ENCODE data around the gene KCMF1. TPM values are rescaled to one million over a fixed set of nuclear protein-coding genes. Genes with fewer than 3 reads are reported as not detected.
"Not testable (repeated sequence)": the region's sequence is repeated elsewhere in the genome, so short reads cannot be mapped to it uniquely, and the experiment has no call there.

KCMF1 gene
- total and polyA plus RNA-seq, 9 of the 15 experiments (the other 6 are each of a cell fraction or from before 2014, with no cell fraction given), result 6.8 to 88.2 (median 46.5) TPM

DNA sequence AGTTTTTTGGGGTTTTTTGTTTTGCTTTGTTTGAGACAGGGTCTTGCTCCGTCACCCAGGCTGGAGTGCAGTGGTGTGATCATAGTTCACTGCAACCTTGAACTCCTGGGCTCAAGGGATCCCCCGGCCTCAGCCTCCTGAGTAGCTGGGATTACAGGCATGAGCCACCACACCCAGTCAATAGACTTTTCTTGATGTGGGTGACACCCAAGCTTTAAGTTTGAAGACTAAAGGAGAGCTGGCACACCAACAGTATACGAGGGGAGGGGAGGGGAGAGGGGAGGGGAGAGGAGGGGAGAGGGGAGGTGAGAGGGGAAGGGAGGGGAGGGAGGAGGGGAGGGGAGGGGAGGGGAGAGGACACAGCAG is 25.1 kb upstream of the KCMF1 start:
- H3K4me2 ChIP-seq (ENCODE audit: insufficient read depth, low read length); H4K20me1 ChIP-seq (replicated peaks; ENCODE audit: control insufficient read depth, insufficient read depth, low read length); H3K36me3 ChIP-seq (ENCODE audit: control insufficient read depth, insufficient read depth, low read length); H3K4me3 ChIP-seq; FAIRE-seq; H3K79me2 ChIP-seq (ENCODE audit: control insufficient read depth, insufficient read depth, low read length); H3K27me3 ChIP-seq (ENCODE audit: control insufficient read depth in 2 of 2, insufficient read depth in 2 of 2, low read length in 2 of 2); ATAC-seq; intact Hi-C loops (cut with micrococcal nuclease); H3K9me3 ChIP-seq (replicated peaks; ENCODE audit: control insufficient read depth, insufficient read depth, low read depth, low read length); H3K9ac ChIP-seq (ENCODE audit: insufficient read depth in 1 of 2, low read depth in 2 of 2, low read length in 2 of 2); BruUV-seq (replicated peaks); H3K27ac ChIP-seq (ENCODE audit: extremely low read depth, low read depth, low read length); H3K9me1 ChIP-seq (ENCODE audit: control insufficient read depth, insufficient read depth, low read length); H3K4me1 ChIP-seq (replicated peaks in 1 of 2; ENCODE audit: control insufficient read depth in 2 of 2, insufficient read depth in 2 of 2, low read length in 2 of 2); H2AFZ ChIP-seq (ENCODE audit: low read depth, low read length); in situ Hi-C loops (cut with MboI); DNase-seq (ENCODE audit: extremely low read depth in 1 of 4, low spot score in 3 of 4): not testable (repeated sequence)
- ChIA-PET POLR2A (interaction anchor here (1.1 to 1.4 kb wide), 3 partner anchors 8 to 19 kb away, joined by 3 to 7 read pairs (median 3); no protein-coding TSS in a partner anchor), CTCF (ENCODE audit: low intra/inter-chr PET ratio) (interaction anchor here (0.6 kb wide), 1 partner anchor 34 kb away, joined by 3 read pairs; no protein-coding TSS in a partner anchor)
- 69% methylated on average over 2 of the region's 3 CpGs for WGBS (ENCODE audit: insufficient coverage, low coverage, missing lambda C conversion rate)

- no peaks in the 10 kb centered on the region; a peak in 1 of 5 replicates for H3K27me3 ChIP-seq (ENCODE audit: control insufficient read depth in 2 of 2, insufficient read depth in 2 of 2, low read length in 2 of 2)
- H3K4me2 ChIP-seq (ENCODE audit: insufficient read depth, low read length), result peak overlapping the region; percentile 5; the same call in 1 of the 2 replicates
- H2AFZ ChIP-seq (ENCODE audit: low read depth, low read length), result peak overlapping the region; percentile 76
- in situ Hi-C loops (cut with MboI) (no loop called here), intact Hi-C loops (cut with micrococcal nuclease) (no loop called here)
- H3K4me3 ChIP-seq, result no peak overlapping the region
- 0 out of 2 replicates have a peak, but pooled peaks cover 3% of the 10 kb centered on the region for H4K20me1 ChIP-seq (replicated peaks; ENCODE audit: control insufficient read depth, insufficient read depth, low read length)
- BruUV-seq (replicated peaks), result no TSS peak
- CTCF ChIA-PET (ENCODE audit: low intra/inter-chr PET ratio), result no interaction called here
- H3K9ac ChIP-seq (ENCODE audit: insufficient read depth in 1 of 2, low read depth in 2 of 2, low read length in 2 of 2), result 0 out of 4 replicates have a peak overlapping the region, but pooled peaks of 1 of the 2 experiments have one; percentile 21
- H3K79me2 ChIP-seq (ENCODE audit: control insufficient read depth, insufficient read depth, low read length), result no peaks in the 10 kb centered on the region
- ATAC-seq, result peak; percentile 66
- POLR2A ChIA-PET, result interaction anchor here (1.1 to 1.4 kb wide), 4 partner anchors 8 to 24 kb away, joined by 3 to 7 read pairs (median 4); partner anchors contain the start of gene KCMF1
- H3K27ac ChIP-seq (ENCODE audit: extremely low read depth, low read depth, low read length), result no peak overlapping the region; the same call in 2 of the 3 replicates
- H3K9me3 ChIP-seq (replicated peaks; ENCODE audit: control insufficient read depth, insufficient read depth, low read depth, low read length), result no peaks in the 10 kb centered on the region
- H3K4me1 ChIP-seq (replicated peaks in 1 of 2; ENCODE audit: control insufficient read depth in 2 of 2, insufficient read depth in 2 of 2, low read length in 2 of 2), result peaks cover 5 to 8% of the 10 kb centered on the region in 2 experiments; a peak in 3 of 5 replicates
- no peaks in the 10 kb centered on the region for H3K36me3 ChIP-seq (ENCODE audit: control insufficient read depth, insufficient read depth, low read length)
- H3K9me1 ChIP-seq (ENCODE audit: control insufficient read depth, insufficient read depth, low read length), result no peaks in the 10 kb centered on the region
- WGBS (ENCODE audit: insufficient coverage, low coverage, missing lambda C conversion rate), result 31% methylated on average over 10 of the region's 12 CpGs
- peak; percentile 80 for FAIRE-seq
- peak in 1 of 4 experiments; percentile 30 for DNase-seq (ENCODE audit: extremely low read depth in 1 of 4, low spot score in 3 of 4)
- TF ChIP-seq PCBP1 (IDR thresholded peaks at IDR 0.05; ENCODE audit: low read depth, low read length, poor library complexity, severe bottlenecking), result peak; percentile 51
- TF ChIP-seq ZNF75A (CRISPR knock-in tag; IDR thresholded peaks at IDR 0.05), result no peak
- peak; percentile 56 for TF ChIP-seq HNRNPK (IDR thresholded peaks at IDR 0.05; ENCODE audit: low read depth, low read length, poor library complexity, severe bottlenecking)
- no peak for TF ChIP-seq STAT5A (IDR thresholded peaks at IDR 0.05; ENCODE audit: borderline replicate concordance, low read length)
- TF ChIP-seq ATF3 (IDR thresholded peaks at IDR 0.05), result peak; percentile 46; the same call in 1 of the 2 replicates
- no peak for TF ChIP-seq ATF3 (CRISPR knock-in tag; conservative IDR thresholded peaks at IDR 0.05)
- peak; percentile 59 for TF ChIP-seq FOSL1 (tag; conservative IDR thresholded peaks at IDR 0.05)
- TF ChIP-seq JUN (IDR thresholded peaks at IDR 0.05; ENCODE audit: borderline replicate concordance, low read depth, low read length), result 0 out of 2 replicates have a peak, but pooled peaks have one; percentile 8
- TF ChIP-seq JUN (CRISPR knock-in tag; IDR thresholded peaks at IDR 0.05; ENCODE audit: borderline replicate concordance), result no peak
- peak; percentile 37; the same call in 1 of the 2 replicates for TF ChIP-seq BCOR (IDR thresholded peaks at IDR 0.05)
- 0 out of 2 replicates have a peak, but pooled peaks have one; percentile 13 for TF ChIP-seq SMARCE1 (IDR thresholded peaks at IDR 0.05)
Observed at GRCh38 chr2:84946204-84947009, 24.6 kb upstream of the KCMF1 start.

Data from K562 (cell line).